ENCODE data around the gene NCOA7. TPM values are rescaled to one million over a fixed set of nuclear protein-coding genes. Genes with fewer than 3 reads are reported as not detected.

NCOA7 gene
- total and polyA plus RNA-seq, 2 of the 8 experiments (the other 6 are each of a cell fraction or from before 2014, with no cell fraction given) = 2.6 to 10.7 TPM

DNA sequence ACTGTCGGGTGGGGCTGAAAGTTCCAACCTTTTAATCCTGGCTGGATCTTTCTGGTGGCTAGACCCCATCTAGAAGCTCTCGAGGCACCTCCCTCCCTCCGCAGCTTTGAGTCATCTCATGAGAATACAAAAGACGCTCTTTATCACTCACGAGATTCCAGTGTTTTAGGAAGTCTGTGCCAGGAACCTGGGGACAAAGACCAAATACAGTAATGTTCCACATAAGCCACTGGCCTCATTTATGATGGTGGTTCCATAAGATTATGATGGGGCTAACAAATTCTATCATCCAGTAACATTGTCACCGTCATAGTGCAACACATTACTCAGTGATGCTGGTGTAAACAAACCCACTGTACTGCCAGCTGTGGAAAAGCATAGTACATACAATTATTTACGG lies 48.7 kb downstream of the NCOA7 start (continued):
- TF ChIP-seq, protein P1, sequence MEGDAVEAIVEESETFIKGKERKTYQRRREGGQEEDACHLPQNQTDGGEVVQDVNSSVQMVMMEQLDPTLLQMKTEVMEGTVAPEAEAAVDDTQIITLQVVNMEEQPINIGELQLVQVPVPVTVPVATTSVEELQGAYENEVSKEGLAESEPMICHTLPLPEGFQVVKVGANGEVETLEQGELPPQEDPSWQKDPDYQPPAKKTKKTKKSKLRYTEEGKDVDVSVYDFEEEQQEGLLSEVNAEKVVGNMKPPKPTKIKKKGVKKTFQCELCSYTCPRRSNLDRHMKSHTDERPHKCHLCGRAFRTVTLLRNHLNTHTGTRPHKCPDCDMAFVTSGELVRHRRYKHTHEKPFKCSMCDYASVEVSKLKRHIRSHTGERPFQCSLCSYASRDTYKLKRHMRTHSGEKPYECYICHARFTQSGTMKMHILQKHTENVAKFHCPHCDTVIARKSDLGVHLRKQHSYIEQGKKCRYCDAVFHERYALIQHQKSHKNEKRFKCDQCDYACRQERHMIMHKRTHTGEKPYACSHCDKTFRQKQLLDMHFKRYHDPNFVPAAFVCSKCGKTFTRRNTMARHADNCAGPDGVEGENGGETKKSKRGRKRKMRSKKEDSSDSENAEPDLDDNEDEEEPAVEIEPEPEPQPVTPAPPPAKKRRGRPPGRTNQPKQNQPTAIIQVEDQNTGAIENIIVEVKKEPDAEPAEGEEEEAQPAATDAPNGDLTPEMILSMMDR (IDR thresholded peaks at IDR 0.05; ENCODE audit: control extremely low read depth in 1 of 3, insufficient read depth in 1 of 3, low read depth in 1 of 3, low read length in 3 of 3) = no peak
- TF ChIP-seq BRCA1 (IDR thresholded peaks at IDR 0.05; ENCODE audit: low read depth, low read length) (no peak), ZNF274 (IDR thresholded peaks at IDR 0.05; ENCODE audit: borderline replicate concordance, extremely low read depth, low read length) (no peak)
